ENCODE measurements around the gene PHKG2.
A peak's percentile ranks its signal among the peaks of the same experiment; 100 is the strongest.
"Not testable (repeated sequence)": the region's sequence is repeated elsewhere in the genome, so short reads cannot be mapped to it uniquely, and the experiment has no call there.

The PHKG2 gene

GRCh38 chr16:30747799-30748633, at the start of gene PHKG2:
TSS of gene PHKG2 (plus strand) at chr16:30748425. CDS start at chr16:30748821, 396 bp downstream.
- peak; percentile 86 to 93 (median 92) for DNase-seq

GRCh38 chr16:30698816-30699614, 49.2 kb upstream of the PHKG2 start, which contains the start of gene SRCAP:
TSS of gene SRCAP (plus strand) at chr16:30699171. CDS start at chr16:30700825, 1,654 bp downstream.
- peak; percentile 58 to 72 (median 65) for DNase-seq

- no peak for DNase-seq
These were observed 48.6 kb upstream of the PHKG2 start for GRCh38 chr16:30699615-30700099.

GRCh38 chr16:30700491-30700890, 47.7 kb upstream of the PHKG2 start:
- no peak for DNase-seq

- DNase-seq, result no peak
These were observed 47.3 kb upstream of the PHKG2 start for GRCh38 chr16:30700971-30701370.

GRCh38 chr16:30703071-30703470, 45.2 kb upstream of the PHKG2 start:
- not testable (repeated sequence) for DNase-seq

GRCh38 chr16:30703971-30704370, 44.3 kb upstream of the PHKG2 start:
- DNase-seq, result no peak

GRCh38 chr16:30706046-30706445, 42.2 kb upstream of the PHKG2 start:
- DNase-seq, result no peak

GRCh38 chr16:30710971-30711370, 37.3 kb upstream of the PHKG2 start:
- no peak for DNase-seq

- DNase-seq, result no peak
These were observed 36.5 kb upstream of the PHKG2 start for GRCh38 chr16:30711712-30712111.

- DNase-seq, result no peak
These were observed 32.3 kb upstream of the PHKG2 start for GRCh38 chr16:30715750-30716445.

GRCh38 chr16:30720086-30720485, 28.1 kb upstream of the PHKG2 start:
- DNase-seq, result no peak

GRCh38 chr16:30720694-30721093, 27.5 kb upstream of the PHKG2 start:
- no peak for DNase-seq

GRCh38 chr16:30721167-30721566, 27.1 kb upstream of the PHKG2 start:
- no peak for DNase-seq

- no peak for DNase-seq
These were observed 26.6 kb upstream of the PHKG2 start for GRCh38 chr16:30721606-30722005.

- no peak for DNase-seq
These were observed 25.8 kb upstream of the PHKG2 start for GRCh38 chr16:30722443-30722842.

GRCh38 chr16:30722916-30723315, 25.3 kb upstream of the PHKG2 start:
- DNase-seq, result no peak

GRCh38 chr16:30723725-30724355, 24.4 kb upstream of the PHKG2 start:
- no peak for DNase-seq

- DNase-seq, result no peak
These were observed 23.4 kb upstream of the PHKG2 start for GRCh38 chr16:30724641-30725417.

GRCh38 chr16:30725418-30725792, 22.8 kb upstream of the PHKG2 start:
- DNase-seq, result no peak

GRCh38 chr16:30728321-30728720, 19.9 kb upstream of the PHKG2 start:
- no peak for DNase-seq

All from activated CD4-positive, CD25-positive, alpha-beta regulatory T cell (primary cell).